Thoracic aorta (tissue), 2 donors: Measurements from ENCODE around the gene ZBTB7C. TPM values are rescaled to one million over a fixed set of nuclear protein-coding genes. Genes with fewer than 3 reads are reported as not detected.

Experiments used
- ATAC-seq: fragments of 150-250 bp; one replicate; pipeline ENCODE4 v1.8.0; 2017; ENCODE audit warnings: low read depth; ENCODE audit not compliant: insufficient number of reproducible peaks, low FRiP score
- DNase-seq: peaks from one replicate; pipeline ENCODE4 v3.0.0-alpha.2; 2020; ENCODE audit warnings: low spot score
- H3K27ac ChIP-seq, 2 donors: fragments of 200-600 bp; sonication (generic); 1 replicate in 1 of 2; 2 replicates in 1 of 2; pipeline ENCODE4 v1.5.1; 2016; ENCODE audit warnings: mild to moderate bottlenecking in 2 of 2, moderate library complexity in 2 of 2
- H3K27me3 ChIP-seq: fragments of 200-600 bp; sonication (generic); replicated peaks from 2 replicates; pipeline ENCODE4 v1.6.0; 2016; ENCODE audit warnings: mild to moderate bottlenecking; ENCODE audit not compliant: insufficient read depth
- H3K36me3 ChIP-seq: fragments of 200-600 bp; sonication (generic); one replicate; pipeline ENCODE4 v1.5.1; 2016
- H3K4me1 ChIP-seq, 2 donors: fragments of 200-600 bp; sonication (generic); 1 replicate in 1 of 2; 2 replicates in 1 of 2; pipeline versions ENCODE4 v1.5.1 to v1.6.0; 2016; ENCODE audit warnings: low read depth in 2 of 2, mild to moderate bottlenecking in 1 of 2; ENCODE audit not compliant: control insufficient read depth in 1 of 2
- H3K4me3 ChIP-seq: fragments of 200-600 bp; sonication (generic); 2 replicates; pipeline ENCODE4 v1.5.1; 2016; ENCODE audit warnings: mild to moderate bottlenecking
- H3K9me3 ChIP-seq: fragments of 200-600 bp; sonication (generic); 2 replicates; pipeline ENCODE4 v1.5.1; 2016
- CTCF ChIP-seq: fragments of 200-600 bp; sonication (generic); IDR thresholded peaks from one replicate; pipeline ENCODE4 v1.5.1; 2019; ENCODE audit warnings: antibody characterized with exemption
- total RNA-seq, 2 donors: library from RNA; depleted of rRNA; stranded (reverse); fragments of >200 nt; gene quantifications; one replicate each; pipeline versions ENCODE4 v1.1.0 to v1.2.3, GENCODE V29; 2016

Gene ZBTB7C
- total RNA-seq, 2 donors from 2014 or later: 9.6 to 10.9 TPM

- ATAC-seq (no peak), DNase-seq (no peak)
- Histone ChIP-seq H3K27me3 (no peaks in the 10 kb centered on the region), H3K4me1 (no peaks in the 10 kb centered on the region), H3K4me3 (no peak overlapping the region), H3K36me3 (no peaks in the 10 kb centered on the region), H3K9me3 (no peaks in the 10 kb centered on the region), H3K27ac (no peak overlapping the region)
- no peak for TF ChIP-seq CTCF
These were observed 349.6 kb downstream of the ZBTB7C start for GRCh38 chr18:48059455-48060010.

GRCh38 chr18:48058486-48058885 is 350.7 kb downstream of the ZBTB7C start:
- no peak for DNase-seq
- Histone ChIP-seq H3K27ac (no peak overlapping the region), H3K9me3 (no peaks in the 10 kb centered on the region), H3K4me1 (no peaks in the 10 kb centered on the region), H3K36me3 (no peaks in the 10 kb centered on the region), H3K4me3 (no peak overlapping the region), H3K27me3 (no peaks in the 10 kb centered on the region)
- TF ChIP-seq CTCF: no peak
- ATAC-seq: no peak

GRCh38 chr18:48057018-48057417 is 352.2 kb downstream of the ZBTB7C start:
- no peaks in the 10 kb centered on the region for H3K36me3 ChIP-seq
- no peak for TF ChIP-seq CTCF
- DNase-seq (no peak), ATAC-seq (no peak)
- H3K4me3 ChIP-seq: no peak overlapping the region
- no peaks in the 10 kb centered on the region for H3K27me3 ChIP-seq
- no peaks in the 10 kb centered on the region for H3K9me3 ChIP-seq
- no peak overlapping the region for H3K27ac ChIP-seq
- no peaks in the 10 kb centered on the region for H3K4me1 ChIP-seq

- no peak for TF ChIP-seq CTCF
- Histone ChIP-seq H3K9me3 (no peaks in the 10 kb centered on the region), H3K4me1 (no peaks in the 10 kb centered on the region), H3K36me3 (no peaks in the 10 kb centered on the region), H3K27me3 (no peaks in the 10 kb centered on the region), H3K4me3 (no peak overlapping the region), H3K27ac (no peak overlapping the region)
- ATAC-seq (no peak), DNase-seq (no peak)
These were observed 353.8 kb downstream of the ZBTB7C start for GRCh38 chr18:48055351-48055750.

GRCh38 chr18:48053881-48054816 is 355.0 kb downstream of the ZBTB7C start:
- Histone ChIP-seq H3K4me1 (no peaks in the 10 kb centered on the region), H3K9me3 (no peaks in the 10 kb centered on the region), H3K27ac (no peak overlapping the region), H3K36me3 (no peaks in the 10 kb centered on the region), H3K27me3 (no peaks in the 10 kb centered on the region), H3K4me3 (no peak overlapping the region)
- DNase-seq: no peak
- no peak for ATAC-seq
- no peak for TF ChIP-seq CTCF
